GM12801 (cell line): ENCODE measurements around the gene FOXRED1.

Experiments
- CTCF ChIP-seq: IDR thresholded peaks from one replicate; pipeline ENCODE4 v1.5.1; 2011; ENCODE audit warnings: control low read depth; ENCODE audit not compliant: insufficient read length; ENCODE audit errors: extremely low read depth

The FOXRED1 gene

GRCh38 chr11:126305699-126306098, 36.7 kb downstream of the FOXRED1 start:
- no peak for TF ChIP-seq CTCF

- TF ChIP-seq CTCF = no peak
Measured at GRCh38 chr11:126307706-126308105, 38.8 kb downstream of the FOXRED1 start.

GRCh38 chr11:126308271-126308671, 39.3 kb downstream of the FOXRED1 start:
- no peak for TF ChIP-seq CTCF

GRCh38 chr11:126310200-126310991, 41.4 kb downstream of the FOXRED1 start:
- TF ChIP-seq CTCF = no peak

- no peak for TF ChIP-seq CTCF
Measured at GRCh38 chr11:126310992-126311310, 42.0 kb downstream of the FOXRED1 start.

GRCh38 chr11:126311401-126312291, 42.7 kb downstream of the FOXRED1 start:
- TF ChIP-seq CTCF = no peak

- no peak for TF ChIP-seq CTCF
Measured at GRCh38 chr11:126312961-126313360, 44.0 kb downstream of the FOXRED1 start.
